Activated T-cell treated with anti-CD3 and anti-CD28 coated beads for 1 hour (primary cell): ENCODE measurements around the gene PGP.

Experiments
- DNase-seq: peaks from one replicate; pipeline ENCODE4 v3.0.0-alpha.2; 2020; ENCODE audit warnings: low read depth

PGP gene

GRCh38 chr16:2163211-2163881 lies 51.3 kb downstream of the PGP start:
- DNase-seq: no peak

GRCh38 chr16:2162676-2163118 lies 51.9 kb downstream of the PGP start:
- DNase-seq: no peak

GRCh38 chr16:2161911-2162310 lies 52.7 kb downstream of the PGP start:
- no peak for DNase-seq
